Smooth muscle cell (in vitro differentiated cells): Measurements from ENCODE around the gene ANOS1. TPM values are rescaled to one million over a fixed set of nuclear protein-coding genes. Genes with fewer than 3 reads are reported as not detected.
A peak's percentile ranks its signal among the peaks of the same experiment; 100 is the strongest.

Source experiments
- DNase-seq: peaks from one replicate; lab custom pipeline; 2025; ENCODE audit not compliant: unreplicated experiment; lab: John Stamatoyannopoulos, UW
- H2AFZ ChIP-seq: fragments of 200-600 bp; sonication (generic); 2 replicates; pipeline ENCODE4 v1.6.0; 2016; ENCODE audit warnings: antibody characterized with exemption, low read depth, mild to moderate bottlenecking
- H3F3A ChIP-seq: fragments of 200-600 bp; sonication (generic); 2 replicates; pipeline ENCODE4 v1.6.0; 2017; ENCODE audit warnings: antibody characterized with exemption, low read depth
- H3K27ac ChIP-seq: fragments of 200-600 bp; sonication (generic); 2 replicates; pipeline ENCODE4 v1.5.1; 2016; ENCODE audit warnings: low read depth, mild to moderate bottlenecking
- H3K27me3 ChIP-seq: fragments of 200-600 bp; sonication (generic); 2 replicates; pipeline ENCODE4 v1.6.1; 2016; ENCODE audit warnings: low read depth, mild to moderate bottlenecking
- H3K36me3 ChIP-seq: fragments of 200-600 bp; sonication (generic); 2 replicates; pipeline ENCODE4 v1.5.1; 2016; ENCODE audit warnings: low read depth
- H3K4me1 ChIP-seq: fragments of 200-600 bp; sonication (generic); 2 replicates; pipeline ENCODE4 v1.5.1; 2016; ENCODE audit warnings: low read depth
- H3K4me2 ChIP-seq: fragments of 200-600 bp; sonication (generic); 2 replicates; pipeline ENCODE4 v1.6.0; 2016; ENCODE audit warnings: mild to moderate bottlenecking
- H3K4me3 ChIP-seq: fragments of 200-600 bp; sonication (generic); 2 replicates; pipeline ENCODE4 v1.5.1; 2016; ENCODE audit warnings: mild to moderate bottlenecking
- H3K79me2 ChIP-seq: fragments of 200-600 bp; sonication (generic); 2 replicates; pipeline ENCODE4 v1.6.0; 2016; ENCODE audit warnings: low read depth, mild to moderate bottlenecking
- H3K9ac ChIP-seq: fragments of 200-600 bp; sonication (generic); 2 replicates; pipeline ENCODE4 v1.6.0; 2016; ENCODE audit warnings: low read depth
- H3K9me3 ChIP-seq: fragments of 200-600 bp; sonication (generic); replicated peaks from 2 replicates; pipeline ENCODE4 v1.5.1; 2016; ENCODE audit warnings: low read depth
- H4K20me1 ChIP-seq: fragments of 200-600 bp; sonication (generic); 2 replicates; pipeline ENCODE4 v1.6.0; 2016; ENCODE audit warnings: low read depth
- WGBS: methylation state at CpG from one replicate; pipeline ENCODE4 v1.1.7; 2016; ENCODE audit warnings: low lambda C conversion rate; 5-methylcytosine and 5-hydroxymethylcytosine counted together
- polyA plus RNA-seq: library from polyadenylated mRNA; unstranded; fragments of >200 nt; fragmentation: Nextera tagmentation; extraction: Ambion mirVana; gene quantifications from 2 replicates; pipeline ENCODE4 v1.2.1, GENCODE V29; 2016
- total RNA-seq: library from RNA; depleted of rRNA; stranded (reverse); fragments of >200 nt; gene quantifications from 2 replicates; pipeline ENCODE4 v1.2.3, GENCODE V29; 2014
- TF ChIP-seq, protein P1 (sequence below): fragments of 200-600 bp; sonication (generic); IDR thresholded peaks from 2 replicates; pipeline ENCODE4 v1.5.1; 2017; ENCODE audit warnings: borderline replicate concordance, mild to moderate bottlenecking, antibody characterized with exemption; ENCODE audit not compliant: insufficient read depth, poor library complexity, severe bottlenecking

Gene ANOS1
- total and polyA plus RNA-seq, 2 experiments from 2014 or later, result 29.9 to 73.9 TPM

DNA sequence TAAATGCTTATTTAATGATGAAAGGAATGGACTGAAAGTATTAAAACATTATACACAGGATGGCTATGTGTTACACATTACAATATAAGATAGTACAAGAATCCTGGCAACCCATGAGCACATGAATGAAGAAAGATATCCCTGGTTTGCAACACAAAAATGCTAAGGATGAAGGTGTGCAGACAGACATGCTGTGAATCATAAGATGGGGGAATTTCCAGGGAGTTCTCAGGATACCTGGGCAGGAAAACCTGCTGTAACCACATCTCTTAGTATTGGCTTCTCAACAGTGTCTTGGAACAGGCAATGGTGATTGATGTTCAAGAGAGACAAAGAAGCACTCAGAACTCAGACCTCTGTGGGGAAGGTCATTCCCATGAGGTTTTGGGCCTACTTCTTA lies 23.9 kb upstream of the ANOS1 start:
- Histone ChIP-seq H3K9ac (no peak overlapping the region), H3K4me1 (no peaks in the 10 kb centered on the region), H3K36me3 (no peaks in the 10 kb centered on the region), H3K79me2 (no peaks in the 10 kb centered on the region), H3K9me3 (no peaks in the 10 kb centered on the region), H3K27me3 (no peaks in the 10 kb centered on the region), H3K4me3 (no peak overlapping the region), H2AFZ (no peak overlapping the region), H3F3A (no peaks in the 10 kb centered on the region), H3K4me2 (no peak overlapping the region), H3K27ac (no peak overlapping the region), H4K20me1 (no peaks in the 10 kb centered on the region)
- TF ChIP-seq, protein P1, sequence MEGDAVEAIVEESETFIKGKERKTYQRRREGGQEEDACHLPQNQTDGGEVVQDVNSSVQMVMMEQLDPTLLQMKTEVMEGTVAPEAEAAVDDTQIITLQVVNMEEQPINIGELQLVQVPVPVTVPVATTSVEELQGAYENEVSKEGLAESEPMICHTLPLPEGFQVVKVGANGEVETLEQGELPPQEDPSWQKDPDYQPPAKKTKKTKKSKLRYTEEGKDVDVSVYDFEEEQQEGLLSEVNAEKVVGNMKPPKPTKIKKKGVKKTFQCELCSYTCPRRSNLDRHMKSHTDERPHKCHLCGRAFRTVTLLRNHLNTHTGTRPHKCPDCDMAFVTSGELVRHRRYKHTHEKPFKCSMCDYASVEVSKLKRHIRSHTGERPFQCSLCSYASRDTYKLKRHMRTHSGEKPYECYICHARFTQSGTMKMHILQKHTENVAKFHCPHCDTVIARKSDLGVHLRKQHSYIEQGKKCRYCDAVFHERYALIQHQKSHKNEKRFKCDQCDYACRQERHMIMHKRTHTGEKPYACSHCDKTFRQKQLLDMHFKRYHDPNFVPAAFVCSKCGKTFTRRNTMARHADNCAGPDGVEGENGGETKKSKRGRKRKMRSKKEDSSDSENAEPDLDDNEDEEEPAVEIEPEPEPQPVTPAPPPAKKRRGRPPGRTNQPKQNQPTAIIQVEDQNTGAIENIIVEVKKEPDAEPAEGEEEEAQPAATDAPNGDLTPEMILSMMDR, result no peak
- no peak for DNase-seq

DNA sequence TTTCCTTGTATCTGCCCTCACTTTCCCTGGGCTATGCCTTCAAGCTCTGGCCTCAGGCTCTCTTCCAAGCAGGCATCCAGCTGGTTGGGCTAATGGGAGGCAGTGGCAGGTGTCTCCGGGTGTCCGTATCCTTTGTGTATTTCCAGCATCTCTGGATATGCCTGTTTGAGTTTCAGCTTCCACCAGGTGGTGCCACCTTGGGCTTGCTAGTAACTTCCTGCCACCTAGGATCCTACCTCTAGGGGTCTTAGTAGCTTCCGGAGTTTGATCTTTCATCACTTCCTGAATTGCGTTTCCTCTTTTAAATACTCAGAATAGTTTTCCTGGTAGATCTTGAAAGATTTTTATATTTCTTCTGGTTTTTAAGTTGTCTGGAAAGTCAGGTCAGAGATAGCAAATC lies 23.2 kb upstream of the ANOS1 start:
- Histone ChIP-seq H3K4me2 (no peak overlapping the region), H4K20me1 (no peaks in the 10 kb centered on the region), H3K36me3 (no peaks in the 10 kb centered on the region), H3K9ac (no peak overlapping the region), H2AFZ (no peak overlapping the region), H3K79me2 (no peaks in the 10 kb centered on the region), H3K9me3 (no peaks in the 10 kb centered on the region), H3K4me3 (no peak overlapping the region), H3K27ac (no peak overlapping the region), H3K4me1 (no peaks in the 10 kb centered on the region), H3F3A (no peaks in the 10 kb centered on the region), H3K27me3 (no peaks in the 10 kb centered on the region)
- TF ChIP-seq, protein P1, result peak; percentile 16
- no peak for DNase-seq
- 85% methylated on average over 4 of the region's 4 CpGs for WGBS

DNA sequence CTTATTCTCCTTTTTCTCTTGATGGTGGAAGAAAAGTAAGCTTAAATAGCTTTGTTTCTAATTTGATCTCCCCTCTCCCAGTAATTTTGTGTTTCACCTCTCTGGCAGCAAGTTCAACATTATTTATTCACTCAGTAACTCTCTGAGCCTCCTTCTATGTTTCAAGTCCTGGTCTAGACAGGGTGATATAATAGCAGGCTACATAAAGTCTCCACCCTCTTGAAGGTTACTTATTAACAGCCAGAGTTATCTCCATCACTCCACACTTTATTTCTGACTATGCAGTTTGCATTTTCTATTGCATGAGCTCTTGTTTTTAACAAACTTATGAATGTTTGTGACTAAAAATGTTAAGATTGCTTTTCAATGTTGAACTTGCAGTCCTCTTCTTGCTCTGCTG lies 17.8 kb upstream of the ANOS1 start:
- H3K4me2 ChIP-seq, result no peak overlapping the region
- H3K9me3 ChIP-seq, result no peaks in the 10 kb centered on the region
- H3K4me3 ChIP-seq, result no peak overlapping the region
- no peaks in the 10 kb centered on the region for H3F3A ChIP-seq
- H3K79me2 ChIP-seq, result no peaks in the 10 kb centered on the region
- H2AFZ ChIP-seq, result no peak overlapping the region
- TF ChIP-seq, protein P1, result no peak
- H3K36me3 ChIP-seq, result no peaks in the 10 kb centered on the region
- no peak overlapping the region for H3K27ac ChIP-seq
- H4K20me1 ChIP-seq, result no peaks in the 10 kb centered on the region
- H3K27me3 ChIP-seq, result no peaks in the 10 kb centered on the region
- H3K9ac ChIP-seq, result no peak overlapping the region
- DNase-seq, result no peak
- H3K4me1 ChIP-seq, result no peaks in the 10 kb centered on the region

DNA sequence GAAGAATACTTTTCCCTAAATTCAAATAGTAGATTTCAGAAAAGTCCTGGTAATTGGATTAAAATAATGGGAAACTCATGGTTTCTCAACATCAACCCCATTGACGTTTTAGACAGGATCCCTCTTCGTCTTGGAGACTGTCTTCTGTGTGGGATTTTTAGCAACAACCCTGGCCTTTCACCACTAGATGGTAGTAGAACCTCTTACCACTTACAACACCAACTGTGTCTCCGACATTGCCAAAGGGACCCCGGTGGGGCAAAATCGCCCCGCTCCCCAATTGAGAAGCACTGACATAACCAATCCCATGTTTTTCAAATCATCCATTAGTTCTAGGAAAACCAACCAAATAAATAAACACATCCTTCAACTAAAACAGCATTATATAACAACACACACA lies 16.9 kb upstream of the ANOS1 start:
- Histone ChIP-seq H3K36me3 (no peaks in the 10 kb centered on the region), H3K4me2 (no peak overlapping the region), H2AFZ (no peak overlapping the region), H3F3A (no peaks in the 10 kb centered on the region), H3K79me2 (no peaks in the 10 kb centered on the region), H3K4me1 (no peaks in the 10 kb centered on the region), H3K9me3 (no peaks in the 10 kb centered on the region), H3K27ac (no peak overlapping the region), H3K9ac (no peak overlapping the region), H3K4me3 (no peak overlapping the region), H4K20me1 (no peaks in the 10 kb centered on the region), H3K27me3 (no peaks in the 10 kb centered on the region)
- no peak for DNase-seq
- WGBS, result 47% methylated on average over 6 of the region's 6 CpGs
- TF ChIP-seq, protein P1, result peak; percentile 45
